ENCODE results near the gene GABARAPL1. TPM values are rescaled to one million over a fixed set of nuclear protein-coding genes. Genes with fewer than 3 reads are reported as not detected.

The GABARAPL1 gene
- total RNA-seq, 1 donor from 2014 or later, result 48.4 TPM

- DNase-seq (ENCODE audit: low read depth, low spot score), result no peak
Observed at GRCh38 chr12:10234562-10234961, 21.9 kb downstream of the GABARAPL1 start.

- DNase-seq (ENCODE audit: low read depth, low spot score), result no peak
Observed at GRCh38 chr12:10235761-10236631, 23.3 kb downstream of the GABARAPL1 start.

- DNase-seq (ENCODE audit: low read depth, low spot score), result no peak
Observed at GRCh38 chr12:10236720-10237119, 24.0 kb downstream of the GABARAPL1 start.

GRCh38 chr12:10238526-10238925 lies 25.8 kb downstream of the GABARAPL1 start:
- no peak for DNase-seq (ENCODE audit: low read depth, low spot score)

GRCh38 chr12:10241290-10241689 lies 28.6 kb downstream of the GABARAPL1 start:
- no peak for DNase-seq (ENCODE audit: low read depth, low spot score)

GRCh38 chr12:10241727-10242126 lies 29.1 kb downstream of the GABARAPL1 start:
- DNase-seq (ENCODE audit: low read depth, low spot score), result no peak

GRCh38 chr12:10242539-10242938 lies 29.9 kb downstream of the GABARAPL1 start:
- DNase-seq (ENCODE audit: low read depth, low spot score), result no peak

GRCh38 chr12:10243818-10244520 lies 31.3 kb downstream of the GABARAPL1 start:
- no peak for DNase-seq (ENCODE audit: low read depth, low spot score)

- DNase-seq (ENCODE audit: low read depth, low spot score), result no peak
Observed at GRCh38 chr12:10247436-10248058, 34.9 kb downstream of the GABARAPL1 start.

- DNase-seq (ENCODE audit: low read depth, low spot score), result no peak
Observed at GRCh38 chr12:10249690-10250455, 37.2 kb downstream of the GABARAPL1 start.

GRCh38 chr12:10251669-10252068 lies 39.0 kb downstream of the GABARAPL1 start:
- no peak for DNase-seq (ENCODE audit: low read depth, low spot score)

- DNase-seq (ENCODE audit: low read depth, low spot score), result no peak
Observed at GRCh38 chr12:10252201-10252600, 39.5 kb downstream of the GABARAPL1 start.

- DNase-seq (ENCODE audit: low read depth, low spot score), result no peak
Observed at GRCh38 chr12:10256064-10256463, 43.4 kb downstream of the GABARAPL1 start.

- no peak for DNase-seq (ENCODE audit: low read depth, low spot score)
Observed at GRCh38 chr12:10260927-10261326, 48.2 kb downstream of the GABARAPL1 start.

GRCh38 chr12:10268037-10268436 lies 55.4 kb downstream of the GABARAPL1 start:
- DNase-seq (ENCODE audit: low read depth, low spot score), result no peak

GRCh38 chr12:10272467-10272866 lies 59.8 kb downstream of the GABARAPL1 start:
- no peak for DNase-seq (ENCODE audit: low read depth, low spot score)

Other genes starting within 250 kb of the GABARAPL1 start
- gene CLEC12A, start 241.5 kb upstream of the GABARAPL1 start, total RNA-seq, result not detected in 2 replicates
- 0.18 TPM in 1 of 2 replicates, not detected in the other for gene CLEC1B, start 213.8 kb upstream of the GABARAPL1 start, total RNA-seq
- 0.35 and 0.46 TPM in 2 replicates for gene CLEC12B, start 202.2 kb upstream of the GABARAPL1 start, total RNA-seq
- gene CLEC9A, start 182.2 kb upstream of the GABARAPL1 start, total RNA-seq, result not detected in 2 replicates
- 3.6 and 16.0 TPM in 2 replicates for gene CLEC1A, start 113.9 kb upstream of the GABARAPL1 start, total RNA-seq
- 0.07 TPM in 2 replicates for gene CLEC7A, start 82.7 kb upstream of the GABARAPL1 start, total RNA-seq
- gene OLR1, start 40.7 kb upstream of the GABARAPL1 start, total RNA-seq, result not detected in 2 replicates
- not detected in 2 replicates for gene TMEM52B, start 33.8 kb upstream of the GABARAPL1 start, total RNA-seq
- 0.20 and 0.32 TPM in 2 replicates for gene KLRD1, start 95.0 kb downstream of the GABARAPL1 start, total RNA-seq
- gene KLRK1, start 177.2 kb downstream of the GABARAPL1 start, total RNA-seq, result not detected in 2 replicates
- not detected in 2 replicates for gene KLRC4, start 196.9 kb downstream of the GABARAPL1 start, total RNA-seq
- gene KLRC3, start 207.7 kb downstream of the GABARAPL1 start, total RNA-seq, result not detected in 2 replicates
- gene KLRC2, start 223.1 kb downstream of the GABARAPL1 start, total RNA-seq, result not detected in 2 replicates
- gene KLRC1, start 240.5 kb downstream of the GABARAPL1 start, total RNA-seq, result not detected in 2 replicates